GM12801 (cell line): ENCODE measurements around the gene PRG2.

Experiments
- TF ChIP-seq, protein P1 (sequence below): IDR thresholded peaks from one replicate; pipeline ENCODE4 v1.5.1; 2011; ENCODE audit warnings: control low read depth; ENCODE audit not compliant: insufficient read length; ENCODE audit errors: extremely low read depth

Gene PRG2

DNA sequence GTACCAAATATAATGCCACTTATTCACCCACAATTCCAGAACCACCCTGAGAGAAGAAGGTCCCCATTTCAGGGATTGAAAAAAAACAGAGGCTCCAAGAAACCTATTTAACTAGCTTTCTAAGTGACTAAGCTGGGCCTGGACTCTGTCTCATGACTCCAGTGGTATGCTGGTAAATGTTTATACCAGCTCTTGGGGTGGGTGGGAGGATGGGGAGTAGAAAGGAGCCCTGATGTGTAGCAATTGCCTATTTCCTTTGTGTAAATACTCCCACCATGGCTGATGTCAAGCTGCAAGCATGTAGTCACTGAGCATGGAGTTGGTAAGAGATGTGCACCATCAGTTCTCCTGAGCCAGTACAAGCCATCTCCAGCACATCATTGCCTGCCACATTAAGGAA, 12.3 kb downstream of the PRG2 start:
- TF ChIP-seq, protein P1, sequence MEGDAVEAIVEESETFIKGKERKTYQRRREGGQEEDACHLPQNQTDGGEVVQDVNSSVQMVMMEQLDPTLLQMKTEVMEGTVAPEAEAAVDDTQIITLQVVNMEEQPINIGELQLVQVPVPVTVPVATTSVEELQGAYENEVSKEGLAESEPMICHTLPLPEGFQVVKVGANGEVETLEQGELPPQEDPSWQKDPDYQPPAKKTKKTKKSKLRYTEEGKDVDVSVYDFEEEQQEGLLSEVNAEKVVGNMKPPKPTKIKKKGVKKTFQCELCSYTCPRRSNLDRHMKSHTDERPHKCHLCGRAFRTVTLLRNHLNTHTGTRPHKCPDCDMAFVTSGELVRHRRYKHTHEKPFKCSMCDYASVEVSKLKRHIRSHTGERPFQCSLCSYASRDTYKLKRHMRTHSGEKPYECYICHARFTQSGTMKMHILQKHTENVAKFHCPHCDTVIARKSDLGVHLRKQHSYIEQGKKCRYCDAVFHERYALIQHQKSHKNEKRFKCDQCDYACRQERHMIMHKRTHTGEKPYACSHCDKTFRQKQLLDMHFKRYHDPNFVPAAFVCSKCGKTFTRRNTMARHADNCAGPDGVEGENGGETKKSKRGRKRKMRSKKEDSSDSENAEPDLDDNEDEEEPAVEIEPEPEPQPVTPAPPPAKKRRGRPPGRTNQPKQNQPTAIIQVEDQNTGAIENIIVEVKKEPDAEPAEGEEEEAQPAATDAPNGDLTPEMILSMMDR, result no peak

GRCh38 chr11:57377107-57377506, 13.3 kb downstream of the PRG2 start:
- TF ChIP-seq, protein P1, result no peak

- TF ChIP-seq, protein P1, result no peak
Observed at GRCh38 chr11:57376095-57377090, 14.1 kb downstream of the PRG2 start.

- TF ChIP-seq, protein P1, result no peak
Observed at GRCh38 chr11:57375490-57375889, 15.0 kb downstream of the PRG2 start.

DNA sequence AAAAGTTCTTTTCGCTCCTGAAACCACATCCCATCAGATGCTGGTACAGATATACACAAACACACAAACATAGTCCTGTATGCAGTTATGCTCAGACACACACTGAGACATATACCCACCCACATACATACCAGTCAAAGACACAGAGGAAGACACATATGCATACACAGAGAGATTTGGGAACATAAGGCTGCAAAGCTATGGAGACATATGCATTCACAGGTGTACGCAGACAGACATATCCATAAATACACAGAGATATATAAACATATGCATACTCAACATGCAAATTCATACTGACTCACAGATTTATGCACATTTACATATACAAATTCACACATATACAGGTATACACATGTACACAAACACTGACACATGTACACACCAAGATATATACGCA, 15.5 kb downstream of the PRG2 start:
- TF ChIP-seq, protein P1, result no peak

GRCh38 chr11:57373146-57373545, 17.3 kb downstream of the PRG2 start:
- TF ChIP-seq, protein P1, result no peak

DNA sequence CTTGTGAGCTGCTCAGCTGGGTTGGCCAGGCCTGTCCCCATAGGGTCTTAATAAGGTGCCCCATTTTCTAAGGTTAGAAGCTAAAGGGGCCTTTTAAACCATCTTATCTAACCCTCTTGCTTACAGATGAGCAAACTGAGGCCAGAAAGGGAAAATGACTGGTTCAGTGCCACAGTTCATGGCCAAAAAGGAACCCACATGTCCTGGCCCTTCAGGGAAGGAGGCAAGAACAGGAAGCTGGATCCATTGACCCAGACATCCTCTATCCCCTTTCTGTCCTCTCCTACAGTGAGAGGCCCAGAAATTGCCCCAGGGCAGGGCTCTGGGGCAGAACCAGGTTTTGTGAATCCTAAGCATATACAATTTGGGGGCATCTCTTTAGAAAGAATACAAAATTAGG, 19.5 kb downstream of the PRG2 start:
- TF ChIP-seq, protein P1, result no peak
